ENCODE data around the gene USP46.

DNA sequence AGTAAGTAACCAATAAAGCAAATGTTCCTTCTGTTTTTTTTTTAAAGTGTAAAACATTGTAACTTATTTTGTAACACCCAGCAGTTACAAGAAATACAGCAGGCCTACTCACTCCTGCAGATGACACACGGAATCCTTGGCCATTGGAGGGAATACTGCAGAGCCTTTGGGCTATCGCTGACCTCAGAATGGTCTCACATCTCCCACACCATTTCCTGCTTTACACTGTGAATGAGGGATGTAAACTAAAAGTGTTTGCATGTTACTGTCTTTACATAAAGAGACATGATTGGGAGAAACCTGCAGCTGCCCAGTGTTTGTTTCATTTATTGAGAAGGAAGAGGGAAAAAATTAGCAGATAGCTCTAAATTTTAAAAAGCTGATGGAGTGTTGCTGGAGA is 64.1 kb downstream of the USP46 start:
- TF ChIP-seq CTCF (IDR thresholded peaks at IDR 0.05; ENCODE audit: insufficient read depth, low read length) (no peak), POLR2AphosphoS5 (IDR thresholded peaks at IDR 0.05; ENCODE audit: low read depth) (no peak), GABPA (IDR thresholded peaks at IDR 0.05; ENCODE audit: low read depth) (no peak)

Measured in HL-60 (cell line).